C4-2B (cell line): Measurements from ENCODE around the gene CPLX4.

Source experiments
- H3K27ac ChIP-seq: fragments of 450-650 bp; 2 replicates; pipeline ENCODE4 v1.5.1; 2017
- CTCF ChIP-seq: fragments of 450-650 bp; conservative IDR thresholded peaks from 2 replicates; pipeline ENCODE4 v1.5.1; 2017; ENCODE audit warnings: mild to moderate bottlenecking
- ZFX ChIP-seq: fragments of 450-650 bp; IDR thresholded peaks from 2 replicates; pipeline ENCODE4 v1.6.1; 2017

Gene CPLX4

DNA sequence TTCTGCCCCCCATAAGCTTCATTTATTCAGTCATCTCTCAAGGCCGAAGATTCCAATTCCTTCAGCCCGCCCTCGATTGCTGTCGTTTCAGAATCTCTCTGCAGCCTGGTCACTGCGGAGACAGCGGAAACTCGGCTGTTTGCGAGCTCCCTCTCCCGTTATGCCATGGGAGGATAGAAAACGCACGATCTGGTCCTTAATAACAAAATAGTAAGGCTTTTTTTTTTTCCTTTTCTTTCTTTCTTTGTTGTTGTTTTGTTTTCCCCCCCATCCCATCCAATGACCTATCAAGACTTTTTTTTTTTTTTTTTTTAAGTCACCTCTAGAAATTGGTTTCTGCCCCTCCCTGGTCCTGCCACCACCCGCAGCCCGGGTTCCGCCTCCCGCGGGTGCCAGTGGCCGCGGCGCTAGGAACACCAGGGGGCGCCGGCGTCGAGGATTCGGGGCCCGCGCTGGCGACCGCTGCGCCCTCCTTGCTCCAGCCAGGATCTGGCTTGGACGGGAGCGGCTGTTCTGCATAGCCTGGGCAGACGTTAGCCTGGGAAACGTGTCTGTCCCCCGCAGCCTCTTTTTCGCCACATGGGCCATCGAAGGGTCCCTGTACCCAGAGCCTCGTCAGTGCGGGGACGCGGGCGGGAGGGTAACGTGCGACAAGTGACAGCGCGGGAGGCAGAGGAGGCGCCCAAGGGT lies 10.1 kb downstream of the CPLX4 start:
- TF ChIP-seq ZFX (no peak), CTCF (peak; percentile 97)
- no peak overlapping the region for H3K27ac ChIP-seq

DNA sequence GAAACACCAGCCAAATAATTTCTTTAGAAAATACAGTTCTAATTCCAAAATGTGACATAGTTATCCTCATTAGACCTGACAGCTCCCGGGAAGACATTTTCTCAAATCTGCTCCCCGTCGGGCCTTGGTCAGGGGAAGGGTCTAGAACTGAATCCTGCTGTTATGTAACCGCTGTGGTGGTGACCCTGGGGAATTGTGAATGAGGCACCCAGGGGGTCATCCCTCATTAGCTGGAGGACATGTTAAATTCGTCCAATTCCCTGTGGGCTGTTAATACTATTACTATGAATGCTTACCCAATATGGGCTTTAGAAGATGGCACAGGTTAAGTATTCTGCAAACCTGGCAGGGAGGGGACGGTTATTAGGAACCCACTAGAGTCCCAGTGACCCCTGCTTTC lies 11.8 kb downstream of the CPLX4 start:
- H3K27ac ChIP-seq: no peak overlapping the region
- TF ChIP-seq ZFX (no peak), CTCF (no peak)

- TF ChIP-seq ZFX (no peak), CTCF (no peak)
Observed at GRCh38 chr18:59305295-59305694, 13.2 kb downstream of the CPLX4 start.

GRCh38 chr18:59303656-59304195 lies 14.7 kb downstream of the CPLX4 start:
- TF ChIP-seq ZFX: no peak

More at GRCh38 chr18:59305295-59305694, 13.2 kb downstream of the CPLX4 start:
- H3K27ac ChIP-seq: no peak overlapping the region

DNA sequence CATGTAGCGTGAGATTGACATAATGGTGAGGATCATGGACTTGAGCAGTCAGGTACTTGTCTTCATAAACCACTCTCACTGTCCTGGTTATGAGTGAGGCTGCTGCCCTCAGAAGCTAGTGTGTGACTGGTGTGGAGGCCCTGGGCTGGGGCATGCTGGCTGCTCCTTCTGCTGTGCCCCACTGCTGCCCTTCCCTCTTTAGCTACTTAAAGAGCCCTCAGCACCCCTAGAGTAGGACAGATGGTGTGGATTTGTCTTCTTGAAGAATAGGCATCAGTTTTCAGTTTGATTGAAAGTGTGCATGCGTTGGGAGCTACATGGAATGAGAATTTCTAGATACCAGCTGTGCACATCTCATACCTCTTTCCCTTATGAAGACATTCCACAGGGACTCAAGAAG lies 15.4 kb downstream of the CPLX4 start:
- no peak for TF ChIP-seq CTCF
- no peak for TF ChIP-seq ZFX
- no peak overlapping the region for H3K27ac ChIP-seq

More at GRCh38 chr18:59303656-59304195, 14.7 kb downstream of the CPLX4 start:
- H3K27ac ChIP-seq: no peak overlapping the region

GRCh38 chr18:59301929-59302328 lies 16.5 kb downstream of the CPLX4 start:
- TF ChIP-seq ZFX (no peak), CTCF (no peak)
- H3K27ac ChIP-seq: no peak overlapping the region

DNA sequence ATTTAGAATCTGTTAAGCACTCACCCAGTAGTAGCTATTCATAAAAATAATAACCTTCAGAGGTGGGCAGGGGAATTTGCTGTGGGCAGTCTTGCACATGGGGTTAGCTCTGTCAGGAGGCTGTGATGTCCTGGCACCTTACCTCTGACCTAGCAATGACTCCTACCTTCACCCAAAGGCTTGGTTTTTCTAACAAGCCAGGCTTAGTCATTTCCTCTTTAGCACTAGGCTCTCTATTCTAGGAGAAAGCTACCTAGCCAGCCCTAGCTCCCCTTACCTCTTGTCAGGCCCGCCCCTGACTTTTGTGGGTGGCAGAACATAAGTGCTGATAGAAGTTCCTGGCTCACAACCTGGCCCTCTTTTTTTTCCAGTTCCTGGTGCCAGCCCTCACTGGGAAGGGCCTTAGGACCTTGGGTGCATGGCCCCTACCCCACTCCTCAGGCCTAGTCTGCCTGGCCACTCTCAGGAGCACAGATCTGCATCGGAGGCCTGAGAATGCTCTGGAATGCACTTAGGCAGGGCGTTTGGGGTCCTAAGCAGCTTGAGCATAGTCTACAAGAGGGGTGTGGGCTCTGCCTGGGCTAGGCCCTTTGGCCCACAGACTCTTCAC lies 17.7 kb downstream of the CPLX4 start:
- H3K27ac ChIP-seq: no peak overlapping the region
- TF ChIP-seq CTCF: no peak
- TF ChIP-seq ZFX: no peak

DNA sequence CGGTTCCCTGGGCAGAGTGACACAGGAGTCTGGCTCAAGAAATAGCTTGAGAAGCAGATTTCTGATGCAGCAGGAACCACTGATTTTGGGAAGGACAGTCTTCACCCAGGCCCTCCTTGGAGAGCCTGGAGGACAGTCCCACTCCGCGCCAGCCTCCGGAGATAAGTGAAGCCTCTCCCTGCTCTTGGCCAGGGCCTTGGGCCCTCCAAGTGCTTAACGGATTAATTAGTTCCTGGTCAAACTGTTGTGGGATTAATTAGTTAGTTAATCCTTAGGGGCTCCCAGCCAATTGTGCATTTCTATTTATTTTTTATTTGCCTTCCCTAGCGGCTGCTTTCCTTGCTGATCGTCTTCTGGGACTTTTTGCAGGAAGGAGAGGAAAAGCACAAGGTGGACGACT lies 19.6 kb downstream of the CPLX4 start:
- no peak for TF ChIP-seq CTCF
- TF ChIP-seq ZFX: no peak

More for the DNA sequence above, 19.6 kb downstream of the CPLX4 start:
- H3K27ac ChIP-seq: no peak overlapping the region
